Loucy (cell line): ENCODE data around the gene FAM13A.

Experiments
- CTCF ChIP-seq: fragments of 200-600 bp; sonication (generic); conservative IDR thresholded peaks from 2 replicates; pipeline ENCODE4 v1.5.1; 2014; ENCODE audit warnings: mild to moderate bottlenecking, antibody characterized with exemption, low read length
- EZH2phosphoT487 ChIP-seq: fragments of 200-600 bp; IDR thresholded peaks from 2 replicates; pipeline ENCODE4 v1.6.1; 2018; ENCODE audit warnings: antibody characterized with exemption, mild to moderate bottlenecking, moderate library complexity, borderline replicate concordance

- TF ChIP-seq CTCF, result no peak
- TF ChIP-seq EZH2phosphoT487, result no peak
These were observed 129.6 kb downstream of the FAM13A start for GRCh38 chr4:88927420-88927819.
